HG03342 (cell line): ENCODE measurements around the gene PITX3.
"Not testable (repeated sequence)": the region's sequence is repeated elsewhere in the genome, so short reads cannot be mapped to it uniquely, and the experiment has no call there.

Experiments
- ATAC-seq: cut with Tn5 transposase; IDR thresholded peaks from one replicate; pipeline ENCODE4 v1.9.1; 2021; ENCODE audit warnings: mild to moderate bottlenecking, moderate library complexity; ENCODE audit not compliant: unreplicated experiment

Gene PITX3

DNA sequence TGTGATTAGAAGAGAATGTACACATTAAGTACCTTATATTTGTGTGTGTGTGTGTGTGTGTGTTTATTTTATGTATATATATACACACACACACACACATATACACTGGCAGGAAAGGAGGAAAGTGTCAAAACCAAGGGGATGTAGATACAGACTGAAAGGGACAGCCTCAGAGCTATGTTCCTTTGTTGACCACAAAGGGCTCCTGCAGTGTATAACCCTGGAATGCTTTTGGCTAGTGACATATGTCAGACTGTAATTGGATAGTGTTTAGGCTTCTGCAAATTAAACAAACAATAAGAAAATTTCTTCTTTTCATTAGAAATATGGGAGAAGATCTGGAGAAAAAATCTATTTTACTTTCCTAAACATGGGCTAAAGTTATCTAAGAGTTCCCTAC is 19.9 kb upstream of the PITX3 start:
- ATAC-seq = no peak

DNA sequence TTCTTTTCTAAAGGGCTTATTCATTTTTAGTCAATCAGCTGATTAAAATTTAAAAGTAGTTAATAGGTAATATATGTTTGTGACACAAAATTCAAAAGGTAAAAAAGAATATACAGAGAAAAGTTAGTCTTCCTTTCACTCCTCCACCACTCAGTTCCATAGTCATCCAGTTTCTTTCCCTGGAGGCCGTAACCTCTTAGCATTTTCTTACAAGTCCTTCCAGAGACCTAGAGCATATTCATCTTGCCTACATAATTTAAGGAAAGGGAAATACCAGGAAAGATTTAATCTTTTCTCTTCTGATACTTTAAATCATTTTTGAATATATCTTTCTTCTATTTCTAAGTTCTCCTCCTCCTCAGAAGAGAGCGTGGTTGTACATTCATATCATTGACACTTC is 14.1 kb upstream of the PITX3 start:
- no peak for ATAC-seq

DNA sequence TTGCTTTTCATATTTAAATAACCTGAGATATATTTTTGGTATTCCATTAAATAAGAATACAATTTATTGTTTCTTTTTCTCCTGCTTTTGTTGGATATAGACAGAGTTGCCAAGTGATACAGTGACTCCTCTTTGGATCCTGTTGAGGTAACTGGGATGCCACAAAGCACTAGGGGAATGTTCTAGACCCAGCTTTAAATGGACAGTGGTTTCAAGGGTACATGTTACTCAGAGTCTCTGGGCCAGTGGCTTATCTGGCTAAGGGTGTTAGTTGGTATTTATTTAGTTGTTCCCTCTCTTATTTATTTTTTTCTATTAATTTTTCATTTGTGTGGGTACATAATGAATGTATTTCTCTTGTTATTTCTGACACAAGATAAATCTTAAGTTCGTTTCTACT is 13.1 kb upstream of the PITX3 start:
- ATAC-seq = no peak

- not testable (repeated sequence) for ATAC-seq
Observed at GRCh38 chr10:102252508-102252907, 11.2 kb upstream of the PITX3 start.

GRCh38 chr10:102247734-102248133 is 6.4 kb upstream of the PITX3 start:
- ATAC-seq = no peak

DNA sequence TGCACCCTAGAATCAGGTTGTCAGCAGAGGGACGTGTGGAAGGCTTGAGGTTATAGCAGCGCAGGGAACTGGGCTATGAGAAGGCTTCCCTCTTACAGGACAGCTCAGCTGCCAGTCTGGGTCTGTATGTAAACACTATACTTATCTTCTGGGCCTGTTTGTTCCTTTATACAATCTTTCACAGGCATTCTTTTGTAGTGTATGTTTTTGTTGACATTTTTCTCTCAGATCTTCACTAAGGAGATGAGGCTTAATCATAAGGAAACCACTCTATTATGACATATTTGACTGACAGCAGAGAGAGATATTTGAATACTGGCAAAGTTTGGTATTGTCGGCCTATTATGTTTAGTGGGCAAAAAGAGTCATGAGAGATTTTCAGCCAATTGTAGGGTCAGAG is 4.9 kb upstream of the PITX3 start:
- no peak for ATAC-seq

- no peak for ATAC-seq
Observed at GRCh38 chr10:102245932-102246251, 4.6 kb upstream of the PITX3 start.

DNA sequence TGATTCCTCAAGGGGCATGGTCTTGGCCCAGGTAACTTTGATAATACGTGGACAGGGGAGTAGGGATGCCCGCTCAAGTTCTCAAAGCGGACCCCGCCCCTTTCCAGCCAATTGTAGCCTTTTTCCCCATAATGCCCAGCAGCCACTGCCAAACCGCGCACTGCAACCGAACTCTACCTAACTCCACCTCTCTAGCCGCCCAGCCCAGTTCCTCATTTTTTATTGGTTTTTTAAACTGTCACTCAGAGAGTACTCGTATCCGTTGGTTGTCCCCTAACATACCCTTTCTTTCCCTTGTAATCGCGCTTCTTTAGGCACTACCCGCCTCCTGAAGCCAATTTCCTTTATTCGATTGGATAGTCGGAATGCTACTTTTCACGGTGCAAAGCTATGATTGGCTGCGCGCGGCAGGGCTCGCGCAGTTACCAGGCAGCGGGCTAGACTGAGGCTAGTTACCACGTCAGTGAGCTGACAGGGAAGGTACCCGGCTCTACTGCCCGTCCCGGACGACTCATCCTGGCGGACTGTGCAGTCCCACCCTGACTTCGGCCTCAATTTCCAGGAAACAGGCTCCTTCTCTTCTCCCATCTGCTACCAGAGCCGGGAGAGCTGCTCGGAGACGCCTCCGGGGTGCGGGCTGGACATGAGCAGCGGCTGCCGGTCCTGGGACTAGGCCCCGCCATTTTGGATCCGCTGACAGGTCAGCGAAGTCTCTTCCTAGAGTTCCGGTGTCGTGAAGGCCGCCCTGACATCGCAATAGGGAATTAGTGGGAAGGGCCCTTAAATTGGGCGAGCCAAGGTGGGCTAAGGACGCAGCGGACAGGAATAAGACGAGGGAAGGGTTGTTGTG is 4.0 kb upstream of the PITX3 start, which contains the start of gene GBF1:
TSS of gene GBF1 (plus strand) at position 451 of the 850 bp plus-strand sequence. CDS start 13,407 bp downstream, outside the sequence.
- peak; percentile 88 for ATAC-seq

- ATAC-seq = no peak
Observed at GRCh38 chr10:102243309-102243708, 2.0 kb upstream of the PITX3 start.

DNA sequence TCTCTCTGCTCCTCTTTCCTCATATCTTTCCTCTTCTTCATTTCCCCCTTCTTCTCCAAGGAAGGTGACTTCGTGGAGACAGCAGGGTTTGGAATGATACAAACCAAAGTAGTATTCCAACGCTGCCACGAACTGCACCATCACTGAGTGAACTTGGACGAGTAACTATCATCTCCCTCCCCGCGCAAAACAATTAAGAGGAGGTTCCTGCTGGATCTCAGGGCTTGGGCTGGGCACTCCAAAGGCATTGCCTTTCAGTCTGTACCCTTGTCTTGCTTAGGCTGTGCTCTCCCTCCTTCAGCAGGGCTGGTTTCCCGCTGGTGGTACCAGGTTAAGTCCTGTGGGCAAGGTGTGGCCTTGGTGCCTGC is 790 bp upstream of the PITX3 start:
- ATAC-seq = no peak

DNA sequence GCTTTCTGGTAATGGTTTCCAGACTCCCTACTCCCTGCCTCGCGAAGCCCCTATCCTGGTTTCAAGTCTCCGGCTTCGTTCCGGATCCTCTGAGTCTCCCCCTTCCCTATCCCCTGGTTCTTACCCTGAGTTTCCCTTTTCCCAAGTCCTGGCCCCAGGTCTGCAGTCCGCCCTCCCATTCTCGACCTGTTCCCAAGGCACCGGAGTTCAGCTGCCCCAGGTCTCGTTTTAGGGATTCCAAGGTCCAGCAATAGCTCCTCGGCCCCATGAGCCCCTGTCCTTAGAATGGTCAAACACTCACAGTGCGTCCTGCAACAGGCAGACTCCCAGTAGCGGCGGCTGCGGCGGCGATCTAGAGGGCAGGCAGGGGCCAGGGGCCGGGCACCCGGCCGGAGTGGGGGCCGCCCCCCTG is 274 bp downstream of the PITX3 start:
- no peak for ATAC-seq

GRCh38 chr10:102240467-102241031 is 763 bp downstream of the PITX3 start:
- no peak for ATAC-seq

GRCh38 chr10:102237711-102238252 is 3.5 kb downstream of the PITX3 start:
- ATAC-seq = no peak

GRCh38 chr10:102236006-102236405 is 5.3 kb downstream of the PITX3 start:
- no peak for ATAC-seq

- ATAC-seq = no peak
Observed at GRCh38 chr10:102235598-102235920, 5.8 kb downstream of the PITX3 start.

- ATAC-seq = no peak
Observed at GRCh38 chr10:102234888-102235597, 6.3 kb downstream of the PITX3 start.

- no peak for ATAC-seq
Observed at GRCh38 chr10:102233997-102234396, 7.3 kb downstream of the PITX3 start.

DNA sequence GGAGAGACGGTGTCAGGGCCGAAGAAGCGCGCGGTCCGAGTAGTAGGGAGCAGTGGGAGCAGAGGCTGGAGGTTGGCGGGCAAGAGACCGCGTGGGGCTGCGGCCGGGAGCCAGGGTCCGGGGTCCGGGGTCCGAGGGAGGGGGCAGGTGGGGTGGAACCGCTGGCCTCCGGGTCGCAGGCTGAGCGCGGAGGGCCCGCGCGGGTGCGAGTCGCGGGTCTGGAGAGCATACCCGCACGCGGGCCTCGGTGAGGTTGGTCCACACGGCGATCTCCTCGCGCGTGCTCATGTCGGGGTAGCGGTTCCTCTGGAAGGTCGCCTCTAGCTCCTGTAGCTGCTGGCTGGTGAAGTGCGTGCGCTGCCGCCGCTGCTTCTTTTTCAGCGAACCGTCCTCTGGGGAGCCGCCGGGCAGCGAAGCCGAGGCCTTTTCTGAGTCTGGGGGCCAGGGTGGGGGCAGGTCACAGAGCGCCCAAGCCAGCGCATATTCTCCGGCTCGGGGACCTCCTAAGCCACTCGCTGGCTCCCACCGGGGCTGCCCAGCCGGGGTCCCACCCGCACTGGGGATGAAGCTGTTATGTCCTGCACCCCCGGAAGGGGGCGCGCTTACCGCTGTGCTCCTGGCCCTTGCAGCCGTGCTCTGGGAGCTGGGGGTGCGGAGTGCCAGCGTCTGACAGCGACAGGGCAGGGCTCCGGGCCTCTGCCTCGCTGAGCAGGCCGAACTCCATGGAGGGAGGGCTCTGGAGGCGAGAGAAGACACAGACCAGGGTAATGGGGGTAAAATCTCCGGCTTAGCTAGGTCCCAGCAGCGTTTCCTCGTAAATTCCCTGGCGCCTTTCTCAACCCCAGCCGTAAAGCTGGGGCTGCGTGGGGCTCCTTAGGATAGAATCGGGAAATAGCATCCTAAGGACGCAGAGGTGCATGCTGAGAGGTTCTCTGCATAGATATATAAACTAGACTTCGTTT is 9.7 kb downstream of the PITX3 start:
- no peak for ATAC-seq

GRCh38 chr10:102230861-102231356 is 10.4 kb downstream of the PITX3 start:
- no peak for ATAC-seq

GRCh38 chr10:102230264-102230860 is 10.9 kb downstream of the PITX3 start:
- no peak for ATAC-seq
